ENCODE measurements around the gene FSD1. TPM values are rescaled to one million over a fixed set of nuclear protein-coding genes. Genes with fewer than 3 reads are reported as not detected.

Gene FSD1
- total RNA-seq, 2 experiments from 2014 or later: 0.98 to 1.0 TPM

DNA sequence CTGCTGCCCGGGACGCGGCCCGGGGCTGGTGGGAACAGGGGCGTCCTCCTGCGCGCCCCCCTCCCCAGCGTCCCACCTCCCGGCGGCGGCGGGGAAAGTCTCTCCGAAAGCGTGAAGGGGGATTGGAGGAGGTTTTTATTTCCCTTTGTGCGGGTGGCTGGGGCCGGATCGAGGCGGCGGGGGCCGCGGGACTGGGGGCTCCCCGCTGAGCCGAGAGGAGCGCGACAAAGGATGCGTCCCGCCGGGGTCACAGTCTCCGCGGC is 25.2 kb upstream of the FSD1 start:
- no peak overlapping the region for H3K4me3 Mint-ChIP-seq
- H3K9me3 Mint-ChIP-seq: no peaks in the 10 kb centered on the region
- no peak overlapping the region for H3K27ac ChIP-seq (ENCODE audit: low read depth in 1 of 2, low read length in 2 of 2)
- intact Hi-C loops (cut with DNase I, micrococcal nuclease): no loop called here
- no peak for DNase-seq
- H3K27me3 ChIP-seq (ENCODE audit: control insufficient read depth in 1 of 2, insufficient read depth in 2 of 2, low read length in 2 of 2): peaks cover 15 to 16% of the 10 kb centered on the region in 2 experiments
- ChIA-PET CTCF (no interaction called here), POLR2A (no interaction called here)
- H3K27me3 Mint-ChIP-seq: peaks cover 30% of the 10 kb centered on the region
- no peaks in the 10 kb centered on the region for H3K36me3 ChIP-seq (ENCODE audit: insufficient read depth, low read length)
- H3K27ac Mint-ChIP-seq: no peak overlapping the region
- no peaks in the 10 kb centered on the region for H3K4me1 Mint-ChIP-seq (ENCODE audit: low read depth)
- H3K4me3 ChIP-seq (ENCODE audit: low read length): no peak overlapping the region
- no peak for ATAC-seq (ENCODE audit: poor library complexity)
- peaks cover 0 to 5% of the 10 kb centered on the region in 2 experiments for H3K9me3 ChIP-seq (ENCODE audit: control insufficient read depth in 1 of 2, insufficient read depth in 1 of 2, low read length in 2 of 2)
- peaks cover 15% of the 10 kb centered on the region for H3K4me1 ChIP-seq (ENCODE audit: insufficient read depth, low read length)
- TF ChIP-seq, protein P1, sequence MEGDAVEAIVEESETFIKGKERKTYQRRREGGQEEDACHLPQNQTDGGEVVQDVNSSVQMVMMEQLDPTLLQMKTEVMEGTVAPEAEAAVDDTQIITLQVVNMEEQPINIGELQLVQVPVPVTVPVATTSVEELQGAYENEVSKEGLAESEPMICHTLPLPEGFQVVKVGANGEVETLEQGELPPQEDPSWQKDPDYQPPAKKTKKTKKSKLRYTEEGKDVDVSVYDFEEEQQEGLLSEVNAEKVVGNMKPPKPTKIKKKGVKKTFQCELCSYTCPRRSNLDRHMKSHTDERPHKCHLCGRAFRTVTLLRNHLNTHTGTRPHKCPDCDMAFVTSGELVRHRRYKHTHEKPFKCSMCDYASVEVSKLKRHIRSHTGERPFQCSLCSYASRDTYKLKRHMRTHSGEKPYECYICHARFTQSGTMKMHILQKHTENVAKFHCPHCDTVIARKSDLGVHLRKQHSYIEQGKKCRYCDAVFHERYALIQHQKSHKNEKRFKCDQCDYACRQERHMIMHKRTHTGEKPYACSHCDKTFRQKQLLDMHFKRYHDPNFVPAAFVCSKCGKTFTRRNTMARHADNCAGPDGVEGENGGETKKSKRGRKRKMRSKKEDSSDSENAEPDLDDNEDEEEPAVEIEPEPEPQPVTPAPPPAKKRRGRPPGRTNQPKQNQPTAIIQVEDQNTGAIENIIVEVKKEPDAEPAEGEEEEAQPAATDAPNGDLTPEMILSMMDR (IDR thresholded peaks at IDR 0.05): no peak
- H3K36me3 Mint-ChIP-seq (ENCODE audit: low read depth): no peaks in the 10 kb centered on the region

DNA sequence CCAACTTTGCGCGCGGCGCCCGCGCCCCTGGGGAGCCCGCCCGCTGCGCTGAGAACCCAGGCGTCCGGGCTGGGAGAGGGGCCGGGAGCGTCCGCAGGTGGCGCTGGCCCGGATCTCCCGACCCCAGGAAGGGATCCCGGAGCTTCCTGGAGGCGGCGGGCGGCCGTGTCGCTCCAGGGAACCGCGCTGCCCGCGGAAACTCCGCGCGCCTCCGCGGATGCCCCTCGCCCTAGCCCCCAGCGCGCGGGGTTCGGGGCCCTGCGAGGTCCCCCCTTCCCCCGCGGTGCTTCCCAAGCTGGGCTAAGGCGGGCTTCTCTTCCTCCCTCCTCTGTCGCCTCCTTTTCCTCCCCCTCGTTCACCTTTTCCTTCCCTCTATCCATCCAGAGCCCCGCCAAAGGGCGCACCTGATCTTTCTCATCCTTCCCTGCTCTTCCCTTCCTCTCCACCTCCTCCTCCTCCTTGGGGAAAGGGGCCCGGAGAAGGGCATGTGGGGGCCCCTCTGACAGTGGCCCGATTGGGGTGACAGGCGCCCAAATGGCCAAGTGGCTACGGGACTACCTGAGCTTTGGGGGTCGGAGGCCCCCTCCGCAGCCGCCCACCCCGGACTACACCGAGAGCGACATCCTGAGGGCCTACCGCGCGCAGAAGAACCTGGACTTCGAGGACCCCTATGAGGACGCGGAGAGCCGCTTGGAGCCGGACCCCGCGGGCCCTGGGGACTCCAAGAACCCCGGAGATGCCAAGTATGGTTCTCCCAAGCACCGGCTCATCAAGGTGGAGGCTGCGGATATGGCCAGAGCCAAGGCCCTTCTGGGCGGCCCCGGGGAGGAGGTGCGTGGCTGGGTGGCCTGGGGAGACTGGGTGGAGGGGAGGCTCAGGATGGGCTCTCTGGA is 24.6 kb upstream of the FSD1 start:
- ChIA-PET CTCF (no interaction called here), POLR2A (no interaction called here)
- DNase-seq (no peak), ATAC-seq (ENCODE audit: poor library complexity) (no peak)
- Mint-ChIP-seq H3K4me1 (ENCODE audit: low read depth) (no peaks in the 10 kb centered on the region), H3K9me3 (no peaks in the 10 kb centered on the region), H3K27me3 (peaks cover 30% of the 10 kb centered on the region), H3K4me3 (peak overlapping the region; percentile 45), H3K36me3 (ENCODE audit: low read depth) (no peaks in the 10 kb centered on the region), H3K27ac (no peak overlapping the region)
- H3K27ac ChIP-seq (ENCODE audit: low read depth in 1 of 2, low read length in 2 of 2): no peak overlapping the region
- H3K36me3 ChIP-seq (ENCODE audit: insufficient read depth, low read length): no peaks in the 10 kb centered on the region
- H3K27me3 ChIP-seq (ENCODE audit: control insufficient read depth in 1 of 2, insufficient read depth in 2 of 2, low read length in 2 of 2): peaks cover 15 to 16% of the 10 kb centered on the region in 2 experiments
- TF ChIP-seq, protein P1 (IDR thresholded peaks at IDR 0.05): no peak
- intact Hi-C loops (cut with DNase I, micrococcal nuclease): no loop called here
- peaks cover 15% of the 10 kb centered on the region for H3K4me1 ChIP-seq (ENCODE audit: insufficient read depth, low read length)
- H3K9me3 ChIP-seq (ENCODE audit: control insufficient read depth in 1 of 2, insufficient read depth in 1 of 2, low read length in 2 of 2): peaks cover 0 to 5% of the 10 kb centered on the region in 2 experiments
- H3K4me3 ChIP-seq (ENCODE audit: low read length): no peak overlapping the region

DNA sequence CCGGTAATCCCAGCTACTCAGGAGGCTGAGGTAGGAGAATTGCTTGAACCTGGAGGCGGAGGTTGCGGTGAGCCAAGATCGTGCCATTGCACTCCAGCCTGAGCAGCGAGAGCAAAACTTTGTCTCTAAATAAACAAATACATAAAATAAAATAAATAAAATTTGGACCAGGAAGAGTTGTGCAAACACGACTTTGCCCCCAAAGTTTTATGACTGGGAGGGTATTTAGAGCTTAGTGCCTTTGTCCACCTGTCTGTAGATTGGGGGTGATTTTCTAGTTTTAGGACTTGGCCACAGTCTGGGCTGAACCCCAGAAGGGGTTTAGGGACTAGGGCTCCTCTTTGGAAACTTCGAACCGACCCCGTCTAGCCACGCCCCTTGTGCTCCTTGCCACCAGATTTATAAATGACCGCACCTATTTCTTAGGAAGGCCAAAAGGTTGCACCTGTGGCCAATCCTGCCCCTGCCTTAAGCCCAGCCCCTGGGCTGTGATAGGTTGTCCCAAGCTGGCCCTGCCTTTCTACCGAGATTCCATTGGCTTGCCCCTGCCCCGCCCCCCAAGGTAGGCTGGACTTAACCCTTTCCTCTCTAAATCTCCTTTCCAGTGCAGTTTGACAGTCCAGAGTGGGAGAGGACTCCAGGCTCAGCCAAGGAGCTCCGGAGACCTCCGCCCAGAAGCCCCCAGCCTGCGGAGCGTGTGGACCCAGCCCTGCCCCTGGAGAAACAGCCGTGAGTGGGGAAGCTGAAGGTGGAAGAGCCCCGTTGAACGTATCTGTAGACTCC is 20.0 kb upstream of the FSD1 start:
- Histone ChIP-seq H3K4me3 (ENCODE audit: low read length) (no peak overlapping the region), H3K9me3 (ENCODE audit: control insufficient read depth in 1 of 2, insufficient read depth in 1 of 2, low read length in 2 of 2) (peaks cover 0 to 5% of the 10 kb centered on the region in 2 experiments), H3K4me1 (ENCODE audit: insufficient read depth, low read length) (peaks cover 8% of the 10 kb centered on the region), H3K27ac (ENCODE audit: low read depth in 1 of 2, low read length in 2 of 2) (no peak overlapping the region), H3K36me3 (ENCODE audit: insufficient read depth, low read length) (no peaks in the 10 kb centered on the region), H3K27me3 (ENCODE audit: control insufficient read depth in 1 of 2, insufficient read depth in 2 of 2, low read length in 2 of 2) (peaks cover 15 to 16% of the 10 kb centered on the region in 2 experiments)
- H3K4me1 Mint-ChIP-seq (ENCODE audit: low read depth): no peaks in the 10 kb centered on the region
- no peak for ATAC-seq (ENCODE audit: poor library complexity)
- TF ChIP-seq, protein P1 (IDR thresholded peaks at IDR 0.05): no peak
- POLR2A ChIA-PET: no interaction called here
- no peaks in the 10 kb centered on the region for H3K9me3 Mint-ChIP-seq
- no peak for DNase-seq
- no peaks in the 10 kb centered on the region for H3K36me3 Mint-ChIP-seq (ENCODE audit: low read depth)
- H3K27ac Mint-ChIP-seq: no peak overlapping the region
- H3K4me3 Mint-ChIP-seq: no peak overlapping the region
- CTCF ChIA-PET: no interaction called here
- peaks cover 17% of the 10 kb centered on the region for H3K27me3 Mint-ChIP-seq
- intact Hi-C loops (cut with DNase I, micrococcal nuclease): no loop called here

All from CD4-positive, alpha-beta T cell (primary cell).